GM21576 (cell line): Measurements from ENCODE around the gene MYO5C.

Experiments
- ATAC-seq: cut with Tn5 transposase; IDR thresholded peaks from one replicate; pipeline ENCODE4 v1.9.1; 2021; ENCODE audit warnings: mild to moderate bottlenecking, moderate library complexity; ENCODE audit not compliant: unreplicated experiment

MYO5C gene, protein sequence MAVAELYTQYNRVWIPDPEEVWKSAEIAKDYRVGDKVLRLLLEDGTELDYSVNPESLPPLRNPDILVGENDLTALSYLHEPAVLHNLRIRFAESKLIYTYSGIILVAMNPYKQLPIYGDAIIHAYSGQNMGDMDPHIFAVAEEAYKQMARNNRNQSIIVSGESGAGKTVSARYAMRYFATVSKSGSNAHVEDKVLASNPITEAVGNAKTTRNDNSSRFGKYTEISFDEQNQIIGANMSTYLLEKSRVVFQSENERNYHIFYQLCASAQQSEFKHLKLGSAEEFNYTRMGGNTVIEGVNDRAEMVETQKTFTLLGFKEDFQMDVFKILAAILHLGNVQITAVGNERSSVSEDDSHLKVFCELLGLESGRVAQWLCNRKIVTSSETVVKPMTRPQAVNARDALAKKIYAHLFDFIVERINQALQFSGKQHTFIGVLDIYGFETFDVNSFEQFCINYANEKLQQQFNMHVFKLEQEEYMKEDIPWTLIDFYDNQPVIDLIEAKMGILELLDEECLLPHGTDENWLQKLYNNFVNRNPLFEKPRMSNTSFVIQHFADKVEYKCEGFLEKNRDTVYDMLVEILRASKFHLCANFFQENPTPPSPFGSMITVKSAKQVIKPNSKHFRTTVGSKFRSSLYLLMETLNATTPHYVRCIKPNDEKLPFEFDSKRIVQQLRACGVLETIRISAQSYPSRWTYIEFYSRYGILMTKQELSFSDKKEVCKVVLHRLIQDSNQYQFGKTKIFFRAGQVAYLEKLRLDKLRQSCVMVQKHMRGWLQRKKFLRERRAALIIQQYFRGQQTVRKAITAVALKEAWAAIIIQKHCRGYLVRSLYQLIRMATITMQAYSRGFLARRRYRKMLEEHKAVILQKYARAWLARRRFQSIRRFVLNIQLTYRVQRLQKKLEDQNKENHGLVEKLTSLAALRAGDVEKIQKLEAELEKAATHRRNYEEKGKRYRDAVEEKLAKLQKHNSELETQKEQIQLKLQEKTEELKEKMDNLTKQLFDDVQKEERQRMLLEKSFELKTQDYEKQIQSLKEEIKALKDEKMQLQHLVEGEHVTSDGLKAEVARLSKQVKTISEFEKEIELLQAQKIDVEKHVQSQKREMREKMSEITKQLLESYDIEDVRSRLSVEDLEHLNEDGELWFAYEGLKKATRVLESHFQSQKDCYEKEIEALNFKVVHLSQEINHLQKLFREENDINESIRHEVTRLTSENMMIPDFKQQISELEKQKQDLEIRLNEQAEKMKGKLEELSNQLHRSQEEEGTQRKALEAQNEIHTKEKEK (N-terminal part only)

DNA sequence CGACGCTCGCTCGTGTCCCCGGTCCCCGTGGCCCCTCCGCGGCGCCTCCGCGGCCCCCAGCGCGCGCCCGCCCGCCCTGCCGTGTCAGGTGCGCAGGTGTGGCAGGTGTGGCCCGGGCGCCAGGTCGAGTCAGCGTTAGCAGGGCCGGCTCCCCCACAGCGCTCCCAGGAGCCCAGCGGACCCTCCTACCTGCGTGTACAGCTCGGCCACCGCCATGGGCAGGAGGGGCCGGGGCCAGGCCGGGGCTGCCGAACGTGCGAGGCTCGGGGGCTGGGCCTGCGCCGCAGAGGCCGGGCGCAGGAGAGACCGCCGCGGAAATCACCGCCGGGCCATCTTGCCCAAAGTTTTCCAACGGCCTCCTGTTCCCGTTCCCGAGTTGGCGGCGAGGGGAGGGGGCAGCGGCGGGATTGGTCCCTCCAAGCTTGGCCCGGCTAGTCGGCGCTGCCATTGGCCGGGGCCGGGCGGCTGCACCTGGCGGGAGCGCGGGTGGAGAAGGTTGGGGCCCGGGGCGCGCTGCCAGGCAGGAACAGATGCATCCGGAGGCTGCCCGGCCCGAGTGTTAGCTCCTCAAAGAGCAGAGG is at the start of gene MYO5C:
TSS of gene MYO5C (minus strand) at position 384 of the 581 bp plus-strand sequence. CDS start at position 216, 168 bp downstream.
- ATAC-seq = no peak

DNA sequence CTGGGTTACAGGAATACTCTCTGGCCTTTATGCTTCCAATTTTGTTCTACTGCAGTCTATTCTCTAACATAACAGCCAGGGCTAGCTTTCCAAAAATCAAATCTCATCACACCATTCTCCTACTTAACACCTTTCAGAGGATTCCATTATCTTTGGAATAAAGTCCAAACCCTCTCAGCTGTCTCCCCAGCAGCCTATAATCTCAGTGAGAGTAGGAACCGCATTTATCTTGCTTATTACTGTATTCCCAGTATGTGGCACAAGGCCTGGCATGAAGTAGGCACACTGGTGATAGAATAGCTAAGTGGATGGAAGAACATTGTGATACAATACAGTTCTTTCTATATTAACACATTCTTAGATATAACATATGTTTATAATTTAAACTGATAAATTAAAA is 49.0 kb upstream of the MYO5C start:
- ATAC-seq = no peak

GRCh38 chr15:52343831-52344230 is 48.2 kb upstream of the MYO5C start:
- no peak for ATAC-seq

DNA sequence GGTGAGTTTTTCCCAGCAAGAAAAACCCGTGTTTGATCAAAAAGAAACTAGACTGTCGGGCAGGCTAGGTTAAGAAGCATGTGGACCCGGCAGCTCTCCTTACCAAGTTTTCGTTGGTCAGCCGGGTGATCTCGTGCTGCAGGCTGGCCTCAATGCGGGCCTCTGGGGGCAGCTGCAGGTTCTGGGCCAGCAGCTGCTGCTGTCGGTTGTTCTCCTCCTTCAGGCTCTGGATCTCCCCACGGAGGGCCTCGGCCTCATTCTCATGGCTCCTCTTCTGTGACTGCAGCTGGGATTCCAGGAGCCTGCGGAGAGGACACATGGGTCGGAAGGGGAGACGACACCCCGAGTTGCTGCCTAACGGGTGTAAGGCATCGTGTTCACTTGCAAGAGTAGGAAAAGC is 44.5 kb upstream of the MYO5C start:
- no peak for ATAC-seq

- no peak for ATAC-seq
Observed at GRCh38 chr15:52338891-52339290, 43.3 kb upstream of the MYO5C start.

GRCh38 chr15:52338058-52338457 is 42.5 kb upstream of the MYO5C start:
- ATAC-seq = no peak

GRCh38 chr15:52337198-52337853 is 41.7 kb upstream of the MYO5C start:
- ATAC-seq = no peak

GRCh38 chr15:52336529-52336928 is 40.9 kb upstream of the MYO5C start:
- ATAC-seq = no peak

DNA sequence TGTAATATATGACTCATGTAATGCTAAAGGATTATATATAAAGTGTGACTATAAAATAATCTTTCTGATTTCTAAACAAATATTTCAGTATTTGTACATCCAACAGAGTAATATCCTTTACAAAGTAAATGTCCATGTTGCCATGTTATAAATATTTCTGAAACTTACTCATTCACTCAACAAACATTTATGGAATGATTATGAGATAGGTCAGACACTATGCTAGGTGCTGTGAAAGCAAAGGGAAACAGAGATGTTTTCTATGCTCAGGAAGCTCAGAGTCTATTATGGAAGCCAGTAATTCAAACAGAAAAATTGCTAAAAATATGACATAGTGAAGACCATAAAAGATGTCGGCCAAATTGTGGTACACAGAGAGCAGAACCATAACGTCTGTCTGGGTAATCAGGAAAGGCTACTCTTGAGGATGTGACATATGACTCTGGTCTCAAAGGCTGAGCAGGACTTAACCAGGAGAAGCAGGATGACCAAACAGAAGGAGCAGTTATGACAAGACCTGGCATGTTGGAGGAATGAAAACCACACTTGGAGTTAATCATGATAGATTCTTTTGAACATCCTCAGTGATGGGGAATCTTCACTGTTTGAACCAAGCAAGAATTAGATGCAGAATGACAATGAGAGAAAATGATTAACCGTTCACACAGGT is 39.0 kb upstream of the MYO5C start:
- ATAC-seq = no peak

DNA sequence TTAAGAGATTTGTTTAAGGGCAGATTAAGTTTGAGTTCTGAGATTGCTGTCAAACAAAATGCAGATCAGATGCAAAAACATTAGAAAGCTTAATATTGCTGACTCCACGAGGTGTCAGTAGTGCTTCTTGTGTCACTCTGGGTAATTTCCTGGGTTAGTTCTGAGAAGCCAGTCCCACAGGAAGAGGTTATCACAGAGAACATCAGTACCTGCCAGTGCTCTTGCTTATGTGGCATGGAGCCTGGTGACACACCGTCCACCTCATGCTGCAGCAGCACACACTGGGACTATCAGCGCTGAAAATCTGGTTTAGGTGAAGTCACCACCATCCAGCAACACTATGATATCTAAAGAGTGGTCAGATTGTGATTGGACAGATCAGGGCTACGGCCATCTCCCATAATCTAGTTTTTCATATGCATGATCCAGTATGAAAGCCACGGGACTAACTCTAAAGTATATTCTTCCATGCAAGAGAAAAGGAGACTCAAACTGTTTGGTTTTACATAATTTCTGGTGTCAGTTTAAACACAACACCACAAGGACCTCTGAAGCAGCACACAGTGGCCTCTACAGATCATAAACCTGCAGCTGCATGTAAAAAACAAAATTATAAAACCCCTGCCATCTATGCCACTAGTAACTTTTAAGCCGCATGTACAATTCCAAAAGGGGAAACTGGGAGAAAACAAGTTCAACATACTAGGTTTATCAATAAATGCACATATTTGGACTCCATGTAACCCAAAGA is 36.1 kb upstream of the MYO5C start:
- no peak for ATAC-seq

- no peak for ATAC-seq
Observed at GRCh38 chr15:52329987-52330386, 34.4 kb upstream of the MYO5C start.

DNA sequence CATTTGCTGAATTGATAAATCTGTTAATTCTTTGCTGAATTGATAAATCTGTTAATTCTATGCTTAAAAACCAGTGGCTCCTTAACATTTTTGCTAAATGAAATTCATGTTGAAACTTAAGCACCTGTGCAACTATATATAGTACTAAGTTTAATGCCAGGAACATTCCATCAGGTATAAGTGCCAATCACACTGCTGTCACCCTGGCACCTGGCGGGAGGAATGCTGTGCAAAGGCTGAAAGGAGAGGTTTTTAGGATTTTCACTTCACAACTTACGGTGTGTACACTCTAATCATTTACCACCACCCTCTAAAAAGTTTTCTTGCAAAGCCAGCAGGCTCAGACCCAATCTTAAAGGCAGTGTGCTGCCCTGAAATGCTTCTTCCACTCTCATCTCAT is 33.5 kb upstream of the MYO5C start:
- no peak for ATAC-seq

DNA sequence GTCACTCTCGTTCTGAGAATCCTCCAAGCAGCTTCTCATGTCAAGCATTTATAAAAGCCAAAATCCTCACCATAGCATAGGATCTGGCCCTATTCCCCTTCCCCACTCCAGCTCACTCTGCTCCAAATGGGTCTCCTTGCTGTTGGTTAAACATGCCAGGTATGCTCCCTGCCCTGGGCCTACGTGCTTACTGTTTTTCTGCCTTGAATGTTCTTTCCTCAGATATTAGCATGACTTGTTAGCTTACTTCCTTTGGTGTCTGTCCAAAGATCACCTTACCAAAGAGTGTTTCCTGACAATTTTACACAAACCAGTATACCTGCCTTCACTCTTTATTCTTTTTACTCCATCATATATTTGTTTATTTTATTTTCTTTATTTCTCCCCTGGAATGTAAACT is 33.1 kb upstream of the MYO5C start:
- ATAC-seq = no peak

DNA sequence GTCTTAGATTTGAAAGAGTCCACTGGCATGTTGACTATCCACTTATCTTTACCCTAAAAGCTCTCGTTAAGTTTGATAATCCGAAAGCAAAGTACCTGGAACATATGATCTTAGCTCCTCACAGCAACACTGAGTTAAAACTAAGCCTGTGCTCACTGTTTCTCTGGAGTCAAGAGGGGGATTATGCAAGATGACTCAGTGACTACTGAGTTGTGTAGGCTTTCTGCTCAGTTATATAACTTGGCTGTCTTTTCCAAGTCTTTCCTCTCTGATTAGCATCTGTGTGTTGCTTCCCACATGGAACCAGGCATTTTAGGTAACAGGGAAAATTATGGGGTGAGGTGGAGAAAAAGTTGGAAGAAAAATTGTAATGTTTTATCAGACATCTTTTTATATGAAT is 31.2 kb upstream of the MYO5C start:
- no peak for ATAC-seq

- ATAC-seq = no peak
Observed at GRCh38 chr15:52324109-52324508, 28.5 kb upstream of the MYO5C start.

GRCh38 chr15:52318729-52319500 is 23.3 kb upstream of the MYO5C start:
- no peak for ATAC-seq

DNA sequence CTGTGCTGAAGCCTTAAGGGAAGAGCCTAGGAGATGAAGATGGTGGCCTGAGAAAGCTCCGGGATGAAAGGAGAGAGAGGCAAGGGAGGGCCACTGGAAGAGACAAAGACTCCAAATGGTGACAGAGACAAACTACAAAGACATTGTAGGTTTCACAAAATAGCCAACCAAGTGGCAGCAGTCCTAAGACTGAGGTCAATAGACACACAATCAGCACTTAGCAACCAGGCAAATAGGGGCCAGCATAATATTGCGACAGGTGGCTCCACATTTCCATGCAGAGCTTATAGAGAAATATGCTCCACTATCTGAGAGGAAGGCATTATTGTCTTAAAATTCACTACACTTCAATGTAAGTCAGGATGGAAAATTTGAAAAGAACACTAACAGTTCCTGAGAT is 22.1 kb upstream of the MYO5C start:
- ATAC-seq = no peak

DNA sequence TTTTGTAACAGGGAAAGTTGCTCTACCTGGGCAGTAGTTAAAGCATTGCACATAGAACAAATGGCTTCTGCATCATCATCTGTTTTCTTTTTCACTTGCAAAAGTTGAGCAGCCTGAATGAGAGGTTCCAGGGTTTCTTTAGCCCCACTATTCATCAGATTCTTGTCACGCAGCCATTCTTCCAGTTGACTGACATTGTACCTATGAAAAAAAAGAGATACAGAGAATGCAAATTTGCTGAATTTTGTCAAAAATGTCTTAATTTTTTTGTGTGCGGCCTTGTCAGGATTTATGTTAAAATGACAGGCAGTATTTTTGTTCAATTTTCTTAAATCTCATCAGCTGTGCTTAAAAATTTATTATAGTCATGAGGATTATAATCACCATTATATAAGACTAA is 21.4 kb upstream of the MYO5C start:
- ATAC-seq = no peak
